RWPE2 (cell line): ENCODE data around the gene SLC38A1.
"Not testable (repeated sequence)": the region's sequence is repeated elsewhere in the genome, so short reads cannot be mapped to it uniquely, and the experiment has no call there.

ENCODE experiments used
- ATAC-seq: fragments of 200-7000 bp; cut with Tn5 transposase; 3 replicates; pipeline ENCODE4 v1.9.1; 2021; ENCODE audit warnings: low read depth
- DNase-seq: peaks from one replicate; pipeline ENCODE4 v3.0.0-alpha.2; 2020; ENCODE audit warnings: low spot score
- H3K27ac ChIP-seq: fragments of 450-650 bp; 2 replicates; pipeline ENCODE4 v1.5.1; 2017; ENCODE audit warnings: mild to moderate bottlenecking; ENCODE audit not compliant: poor library complexity, severe bottlenecking
- H3K27me3 ChIP-seq: fragments of 250-450 bp; sonication (Bioruptor Pico); 2 replicates; pipeline ENCODE4 v1.5.1; 2021; ENCODE audit warnings: mild to moderate bottlenecking, moderate library complexity; ENCODE audit not compliant: insufficient read depth, poor library complexity, severe bottlenecking
- H3K36me3 ChIP-seq: fragments of 250-450 bp; sonication (Bioruptor Pico); 2 replicates; pipeline ENCODE4 v1.5.1; 2020; ENCODE audit warnings: low read depth, mild to moderate bottlenecking, moderate library complexity
- H3K4me1 ChIP-seq: fragments of 250-450 bp; sonication (Bioruptor Pico); 2 replicates; pipeline ENCODE4 v1.5.1; 2021; ENCODE audit warnings: mild to moderate bottlenecking, moderate library complexity; ENCODE audit not compliant: insufficient read depth, poor library complexity, severe bottlenecking
- H3K4me3 ChIP-seq: fragments of 250-450 bp; sonication (Bioruptor Pico); 2 replicates; pipeline ENCODE4 v1.5.1; 2021; ENCODE audit warnings: mild to moderate bottlenecking, moderate library complexity; ENCODE audit not compliant: severe bottlenecking
- H3K9me3 ChIP-seq: fragments of 250-450 bp; sonication (Bioruptor Pico); 2 replicates; pipeline ENCODE4 v1.5.1; 2021; ENCODE audit warnings: mild to moderate bottlenecking, moderate library complexity; ENCODE audit not compliant: severe bottlenecking
- TF ChIP-seq, protein P1 (sequence below): fragments of 450-650 bp; IDR thresholded peaks from one replicate; pipeline ENCODE4 v1.5.1; 2017; ENCODE audit warnings: mild to moderate bottlenecking, moderate library complexity; ENCODE audit not compliant: poor library complexity, severe bottlenecking

Gene SLC38A1

DNA sequence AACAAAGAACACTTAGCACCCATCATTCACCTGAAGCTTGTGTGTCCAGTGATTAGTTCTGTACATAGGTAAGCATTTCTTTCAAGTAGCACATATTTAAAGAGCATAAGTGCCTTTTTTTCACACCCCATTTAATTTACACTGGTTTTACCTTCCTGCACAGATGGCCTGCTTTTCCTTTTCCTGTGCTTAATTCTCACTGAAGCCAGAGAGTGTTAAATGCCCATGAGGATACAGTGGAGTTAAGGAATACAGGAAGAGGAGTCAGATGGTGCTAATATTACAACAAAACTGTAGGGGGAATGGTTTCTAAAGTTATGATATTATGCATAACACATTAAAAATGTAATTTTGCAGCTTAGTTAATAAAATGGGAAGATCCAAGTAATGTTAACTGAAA is 31.0 kb upstream of the SLC38A1 start:
- TF ChIP-seq, protein P1, sequence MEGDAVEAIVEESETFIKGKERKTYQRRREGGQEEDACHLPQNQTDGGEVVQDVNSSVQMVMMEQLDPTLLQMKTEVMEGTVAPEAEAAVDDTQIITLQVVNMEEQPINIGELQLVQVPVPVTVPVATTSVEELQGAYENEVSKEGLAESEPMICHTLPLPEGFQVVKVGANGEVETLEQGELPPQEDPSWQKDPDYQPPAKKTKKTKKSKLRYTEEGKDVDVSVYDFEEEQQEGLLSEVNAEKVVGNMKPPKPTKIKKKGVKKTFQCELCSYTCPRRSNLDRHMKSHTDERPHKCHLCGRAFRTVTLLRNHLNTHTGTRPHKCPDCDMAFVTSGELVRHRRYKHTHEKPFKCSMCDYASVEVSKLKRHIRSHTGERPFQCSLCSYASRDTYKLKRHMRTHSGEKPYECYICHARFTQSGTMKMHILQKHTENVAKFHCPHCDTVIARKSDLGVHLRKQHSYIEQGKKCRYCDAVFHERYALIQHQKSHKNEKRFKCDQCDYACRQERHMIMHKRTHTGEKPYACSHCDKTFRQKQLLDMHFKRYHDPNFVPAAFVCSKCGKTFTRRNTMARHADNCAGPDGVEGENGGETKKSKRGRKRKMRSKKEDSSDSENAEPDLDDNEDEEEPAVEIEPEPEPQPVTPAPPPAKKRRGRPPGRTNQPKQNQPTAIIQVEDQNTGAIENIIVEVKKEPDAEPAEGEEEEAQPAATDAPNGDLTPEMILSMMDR = no peak
- Histone ChIP-seq H3K27ac (no peak overlapping the region), H3K4me3 (no peak overlapping the region), H3K9me3 (no peaks in the 10 kb centered on the region), H3K4me1 (no peaks in the 10 kb centered on the region), H3K36me3 (no peaks in the 10 kb centered on the region), H3K27me3 (no peaks in the 10 kb centered on the region)
- ATAC-seq (no peak), DNase-seq (no peak)

DNA sequence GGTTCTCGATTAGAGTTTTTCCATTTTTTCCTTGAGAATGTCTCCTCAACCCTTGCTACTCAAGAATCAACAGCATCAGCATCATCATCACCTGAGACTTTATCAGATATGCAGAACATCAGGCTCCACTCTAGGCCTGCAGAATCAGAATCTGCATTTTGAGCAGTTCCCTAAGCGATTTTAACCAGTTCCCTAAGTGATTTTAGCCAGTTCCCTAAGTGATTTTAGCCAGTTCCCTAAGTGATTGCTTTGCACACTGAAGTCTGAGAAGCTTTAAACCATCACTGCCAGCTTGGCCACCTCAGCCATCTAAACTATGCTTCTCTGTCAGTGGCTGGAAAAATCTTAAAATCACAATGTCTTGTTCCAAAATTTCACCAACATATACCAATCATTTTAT is 29.4 kb upstream of the SLC38A1 start:
- Histone ChIP-seq H3K4me3 (no peak overlapping the region), H3K36me3 (no peaks in the 10 kb centered on the region), H3K9me3 (no peaks in the 10 kb centered on the region), H3K4me1 (no peaks in the 10 kb centered on the region), H3K27ac (no peak overlapping the region), H3K27me3 (no peaks in the 10 kb centered on the region)
- TF ChIP-seq, protein P1 = no peak
- DNase-seq (no peak), ATAC-seq (no peak)

DNA sequence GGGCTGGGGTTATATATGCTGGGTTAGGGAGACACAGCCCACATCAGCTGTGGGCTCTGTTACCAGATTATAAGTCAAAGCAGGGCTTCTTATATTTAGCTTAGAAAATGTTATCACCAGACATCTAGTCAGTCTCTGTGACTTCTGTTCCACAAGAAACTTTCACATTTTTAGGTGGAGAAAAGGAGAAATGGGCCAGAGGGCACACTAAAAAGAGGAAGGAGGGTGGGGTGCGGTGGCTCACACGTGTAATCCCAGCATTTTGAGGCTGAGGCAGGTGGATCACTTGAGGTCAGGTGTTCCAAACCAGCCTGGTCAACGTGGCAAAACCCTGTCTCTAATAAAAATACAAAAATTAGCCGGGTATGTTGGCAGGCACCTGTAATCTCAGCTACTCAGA is 28.0 kb upstream of the SLC38A1 start:
- no peak for DNase-seq
- no peaks in the 10 kb centered on the region for H3K36me3 ChIP-seq
- no peak for ATAC-seq
- H3K4me3 ChIP-seq = no peak overlapping the region
- no peaks in the 10 kb centered on the region for H3K27me3 ChIP-seq
- H3K27ac ChIP-seq = no peak overlapping the region
- no peaks in the 10 kb centered on the region for H3K9me3 ChIP-seq
- H3K4me1 ChIP-seq = no peaks in the 10 kb centered on the region
- TF ChIP-seq, protein P1 = no peak

DNA sequence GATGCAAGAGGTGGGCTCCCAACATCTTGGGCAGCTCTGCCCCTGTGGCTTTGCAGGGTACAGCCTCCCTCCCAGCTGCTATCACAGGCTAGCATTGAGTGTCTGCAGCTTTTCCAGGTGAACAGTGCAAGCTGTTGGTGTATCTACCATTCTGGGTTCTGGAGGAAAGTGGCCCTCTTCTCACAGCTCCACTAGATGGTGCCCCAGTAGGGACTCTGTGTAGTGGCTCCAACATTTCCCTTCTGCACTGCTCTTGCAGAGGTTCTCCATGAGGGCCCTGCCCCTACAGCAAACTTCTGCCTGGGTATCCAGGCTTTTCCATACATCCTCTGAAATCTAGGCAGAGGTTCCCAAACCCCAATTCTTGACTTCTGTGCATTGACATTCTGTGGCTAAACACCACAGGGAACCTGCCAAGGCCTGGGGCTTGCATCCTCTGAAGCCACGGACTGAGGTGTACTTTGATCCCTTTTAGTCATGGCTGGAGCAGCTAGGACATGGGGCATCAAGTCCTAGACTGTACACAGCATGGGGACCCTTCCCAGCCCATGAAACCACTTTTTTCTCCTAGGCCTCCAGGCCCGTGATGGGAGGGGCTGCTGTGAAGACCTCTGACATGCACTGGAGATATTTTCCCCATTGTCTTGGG is 24.0 kb upstream of the SLC38A1 start:
- H3K4me1 ChIP-seq = no peaks in the 10 kb centered on the region
- no peaks in the 10 kb centered on the region for H3K9me3 ChIP-seq
- ATAC-seq (no peak), DNase-seq (no peak)
- TF ChIP-seq, protein P1 = no peak
- no peak overlapping the region for H3K4me3 ChIP-seq
- H3K36me3 ChIP-seq = no peaks in the 10 kb centered on the region
- no peaks in the 10 kb centered on the region for H3K27me3 ChIP-seq
- H3K27ac ChIP-seq = no peak overlapping the region

DNA sequence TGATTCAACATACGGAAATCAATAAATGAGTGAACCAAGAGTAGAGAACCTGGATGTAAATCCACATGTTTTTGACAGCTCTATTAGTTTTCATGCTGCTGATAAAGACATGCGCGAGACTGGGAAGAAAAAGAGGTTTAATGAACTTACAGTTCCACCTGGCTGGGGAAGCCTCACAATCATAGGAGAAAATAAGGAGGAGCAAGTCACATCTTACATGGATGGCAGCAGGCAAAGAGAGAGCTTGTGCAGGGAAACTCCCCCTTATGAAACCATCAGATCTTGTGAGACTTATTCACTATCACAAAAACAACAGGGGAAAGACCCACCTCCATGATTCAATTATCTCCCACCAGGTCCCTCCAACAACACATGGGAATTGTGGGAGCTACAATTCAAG is 23.1 kb upstream of the SLC38A1 start:
- not testable (repeated sequence) for ATAC-seq, H3K36me3 ChIP-seq, H3K4me1 ChIP-seq, H3K9me3 ChIP-seq, H3K27me3 ChIP-seq, DNase-seq, H3K4me3 ChIP-seq, H3K27ac ChIP-seq

DNA sequence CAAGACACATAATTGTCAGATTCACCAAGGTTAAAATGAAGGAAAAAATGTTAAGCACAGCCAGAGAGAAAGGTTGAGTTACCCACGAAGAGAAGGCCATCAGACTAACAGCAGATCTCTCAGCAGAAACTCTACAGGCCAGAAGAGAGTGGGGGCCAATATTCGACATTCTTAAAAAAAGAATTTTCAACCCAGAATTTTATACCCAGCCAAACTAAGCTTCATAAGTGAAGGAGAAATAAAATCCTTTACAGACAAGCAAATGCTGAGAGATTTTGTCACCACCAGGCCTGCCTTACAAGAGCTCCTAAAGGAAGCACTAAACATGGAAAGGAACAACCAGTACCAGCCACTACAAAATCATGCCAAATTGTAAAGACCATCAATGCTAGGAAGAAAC is 16.3 kb upstream of the SLC38A1 start:
- H3K4me3 ChIP-seq, H3K9me3 ChIP-seq, H3K27ac ChIP-seq, H3K4me1 ChIP-seq, H3K36me3 ChIP-seq, H3K27me3 ChIP-seq, DNase-seq, ATAC-seq: not testable (repeated sequence)
